SU-DHL-6 (cell line): ENCODE data around the gene RRAD.

Experiments used
- CTCF ChIP-seq: fragments of 200-600 bp; sonication (generic); IDR thresholded peaks from one replicate; pipeline ENCODE4 v1.5.1; 2017; ENCODE audit warnings: antibody characterized with exemption, mild to moderate bottlenecking, low read length, moderate library complexity; ENCODE audit not compliant: insufficient read depth, poor library complexity, severe bottlenecking
- EZH2phosphoT487 ChIP-seq: fragments of 200-600 bp; sonication (generic), shearing (Covaris generic); conservative IDR thresholded peaks from 2 replicates; pipeline ENCODE4 v1.6.1; 2018; ENCODE audit warnings: mild to moderate bottlenecking, antibody characterized with exemption, low read length, moderate library complexity, mixed read lengths

GRCh38 chr16:66891797-66892196 is 33.5 kb downstream of the RRAD start:
- TF ChIP-seq CTCF (no peak), EZH2phosphoT487 (no peak)
